ENCODE data around the gene BTNL2. TPM values are rescaled to one million over a fixed set of nuclear protein-coding genes. Genes with fewer than 3 reads are reported as not detected.

Gene BTNL2
- total and polyA plus RNA-seq, 2 of the 13 experiments (the other 11 are each of a cell fraction or from before 2014, with no cell fraction given): not detected

- 25% methylated on average over 4 of the region's 4 CpGs for whole genome bisulfite sequencing (ENCODE audit: low lambda C conversion rate)
- H3K36me3 ChIP-seq (replicated peaks in 1 of 2; ENCODE audit: control insufficient read depth in 1 of 2, insufficient read depth in 2 of 2, low read length in 2 of 2): no peaks in the 10 kb centered on the region
- intact Hi-C loops (cut with micrococcal nuclease; ENCODE audit: unreplicated experiment) (no loop called here), in situ Hi-C loops (cut with HindIII; ENCODE audit: extremely low pct_ligation_motif_present, low pct_unique_long_range_greater_than_20kb) (no loop called here)
- H3K4me2 ChIP-seq (ENCODE audit: low read depth, low read length): no peak overlapping the region
- no peak overlapping the region for H3K27ac ChIP-seq (ENCODE audit: extremely low read length, insufficient read depth, low read length)
- ChIA-PET CTCF (ENCODE audit: low intra/inter-chr PET ratio, low total read pairs) (no interaction called here), POLR2A (no interaction called here)
- TF ChIP-seq ELK4 (CRISPR knock-in tag; IDR thresholded peaks at IDR 0.05; ENCODE audit: borderline replicate concordance) (no peak), CENPT (CRISPR knock-in tag; IDR thresholded peaks at IDR 0.05; ENCODE audit: low read depth) (no peak), ISX (CRISPR knock-in tag; conservative IDR thresholded peaks at IDR 0.05) (no peak)
- H3K27me3 ChIP-seq (ENCODE audit: control insufficient read depth in 1 of 2, insufficient read depth in 2 of 2, low read length in 2 of 2): no peaks in the 10 kb centered on the region
- DNase-seq (ENCODE audit: low spot score): no peak
- H2AFZ ChIP-seq (ENCODE audit: low read length): no peak overlapping the region
- BruUV-seq (replicated peaks): no TSS peak
- no peak for FAIRE-seq
- no peak for ATAC-seq
- no peak overlapping the region for H3K9ac ChIP-seq (ENCODE audit: insufficient read depth, low read depth, low read length)
- peaks cover 8% of the 10 kb centered on the region for H3K4me1 ChIP-seq (ENCODE audit: insufficient read depth, low read length)
- no peak overlapping the region for H3K4me3 ChIP-seq (replicated peaks in 1 of 3; ENCODE audit: insufficient read depth in 1 of 3, low read depth in 2 of 3, low read length in 3 of 3)
- H3K9me3 ChIP-seq (ENCODE audit: low read length): no peaks in the 10 kb centered on the region; the same call in 1 of the 2 replicates
- H4K20me1 ChIP-seq (ENCODE audit: insufficient read depth, low read length): no peaks in the 10 kb centered on the region
- H3K79me2 ChIP-seq (ENCODE audit: insufficient read depth, low read length): no peaks in the 10 kb centered on the region
Measured at GRCh38 chr6:32427934-32428474, 21.0 kb upstream of the BTNL2 start.

- H3K36me3 ChIP-seq (replicated peaks in 1 of 2; ENCODE audit: control insufficient read depth in 1 of 2, insufficient read depth in 2 of 2, low read length in 2 of 2): no peaks in the 10 kb centered on the region
- no TSS peak for BruUV-seq (replicated peaks)
- H3K27ac ChIP-seq (ENCODE audit: extremely low read length, insufficient read depth, low read length): no peak overlapping the region
- ATAC-seq (peak; percentile 67), FAIRE-seq (peak; percentile 18), DNase-seq (ENCODE audit: low spot score) (peak; percentile 20)
- intact Hi-C loops (cut with micrococcal nuclease; ENCODE audit: unreplicated experiment) (no loop called here), in situ Hi-C loops (cut with HindIII; ENCODE audit: extremely low pct_ligation_motif_present, low pct_unique_long_range_greater_than_20kb) (no loop called here)
- H3K4me1 ChIP-seq (ENCODE audit: insufficient read depth, low read length): peaks cover 8% of the 10 kb centered on the region
- no peaks in the 10 kb centered on the region for H3K27me3 ChIP-seq (ENCODE audit: control insufficient read depth in 1 of 2, insufficient read depth in 2 of 2, low read length in 2 of 2)
- no peaks in the 10 kb centered on the region; the same call in 1 of the 2 replicates for H3K9me3 ChIP-seq (ENCODE audit: low read length)
- H2AFZ ChIP-seq (ENCODE audit: low read length): no peak overlapping the region
- ChIA-PET POLR2A (no interaction called here), CTCF (ENCODE audit: low intra/inter-chr PET ratio, low total read pairs) (no interaction called here)
- no peak overlapping the region for H3K4me3 ChIP-seq (replicated peaks in 1 of 3; ENCODE audit: insufficient read depth in 1 of 3, low read depth in 2 of 3, low read length in 3 of 3)
- H3K4me2 ChIP-seq (ENCODE audit: low read depth, low read length): no peak overlapping the region
- H3K79me2 ChIP-seq (ENCODE audit: insufficient read depth, low read length): no peaks in the 10 kb centered on the region
- H4K20me1 ChIP-seq (ENCODE audit: insufficient read depth, low read length): no peaks in the 10 kb centered on the region
- TF ChIP-seq ZNF292 (CRISPR knock-in tag; IDR thresholded peaks at IDR 0.05; ENCODE audit: borderline replicate concordance, low read depth) (peak; percentile 38; the same call in 1 of the 2 replicates), NAIF1 (CRISPR knock-in tag; IDR thresholded peaks at IDR 0.05; ENCODE audit: borderline replicate concordance) (no peak), HNF4G (IDR thresholded peaks at IDR 0.05; ENCODE audit: borderline replicate concordance, low read depth, low read length) (peak; percentile 32; the same call in 1 of the 2 replicates), HNF4G (CRISPR knock-in tag; IDR thresholded peaks at IDR 0.05; ENCODE audit: borderline replicate concordance, low read depth) (no peak), NR2F2 (IDR thresholded peaks at IDR 0.05; ENCODE audit: borderline replicate concordance, low read depth) (no peak), ZNF562 (CRISPR knock-in tag; IDR thresholded peaks at IDR 0.05; ENCODE audit: borderline replicate concordance) (no peak), ARNT (IDR thresholded peaks at IDR 0.05) (no peak), ZFP82 (CRISPR knock-in tag; IDR thresholded peaks at IDR 0.05; ENCODE audit: borderline replicate concordance) (no peak), ZNF615 (CRISPR knock-in tag; IDR thresholded peaks at IDR 0.05; ENCODE audit: borderline replicate concordance) (no peak), MAFG (CRISPR knock-in tag; IDR thresholded peaks at IDR 0.05) (no peak)
- no peak overlapping the region for H3K9ac ChIP-seq (ENCODE audit: insufficient read depth, low read depth, low read length)
- 0% methylated on average over 1 of the region's 1 CpG for WGBS (ENCODE audit: low lambda C conversion rate)
Measured at GRCh38 chr6:32427218-32427617, 20.2 kb upstream of the BTNL2 start.
